Peyer's patch (tissue), 4 donors: Measurements from ENCODE around the gene RPL15.

ENCODE experiments used
- CTCF ChIP-seq, 6 experiments: fragments of 450-650 bp in 4 of 6; fragments of 200-600 bp in 2 of 6; sonication (generic) in 1 of 6; IDR thresholded peaks; one replicate each; pipeline ENCODE4 v1.5.1; 2017 to 2019; ENCODE audit warnings: antibody characterized with exemption in 6 of 6, mild to moderate bottlenecking in 3 of 6, moderate library complexity in 1 of 6
- POLR2A ChIP-seq, 2 donors: fragments of 450-650 bp; IDR thresholded peaks; one replicate each; pipeline ENCODE4 v1.5.1; 2017; ENCODE audit warnings: antibody characterized with exemption in 2 of 2, mild to moderate bottlenecking in 2 of 2, moderate library complexity in 2 of 2

- no peak for TF ChIP-seq CTCF (IDR thresholded peaks at IDR 0.05)
- TF ChIP-seq POLR2A (IDR thresholded peaks at IDR 0.05) = no peak
These were observed 44.6 kb upstream of the RPL15 start for GRCh38 chr3:23872330-23872729.
